ENCODE data around the gene KIF20A. TPM values are rescaled to one million over a fixed set of nuclear protein-coding genes. Genes with fewer than 3 reads are reported as not detected.
"Not testable (repeated sequence)": the region's sequence is repeated elsewhere in the genome, so short reads cannot be mapped to it uniquely, and the experiment has no call there.

The KIF20A gene
- total RNA-seq, 3 donors from 2014 or later = 0.29 to 2.1 TPM; not detected in 1

DNA sequence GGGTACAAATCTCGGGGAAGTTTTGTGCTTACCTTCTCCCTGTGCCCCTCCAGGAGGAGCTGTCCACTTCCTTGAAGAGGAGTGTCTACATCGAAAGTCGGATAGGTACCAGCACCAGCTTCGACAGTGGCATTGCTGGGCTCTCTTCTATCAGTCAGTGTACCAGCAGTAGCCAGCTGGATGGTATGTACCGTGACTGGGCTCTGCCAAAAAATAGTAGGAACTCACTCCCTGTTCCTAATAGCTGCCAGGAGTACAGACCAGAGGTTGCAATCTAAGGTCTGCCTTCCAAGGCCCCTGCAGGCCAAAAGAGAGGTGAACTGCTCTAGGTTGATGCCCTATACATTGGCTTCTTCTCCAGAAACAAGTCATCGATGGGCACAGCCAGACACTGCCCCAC lies 3.9 kb downstream of the KIF20A start:
- TF ChIP-seq POLR2AphosphoS5 (IDR thresholded peaks at IDR 0.05) (no peak), POLR2A (IDR thresholded peaks at IDR 0.05) (no peak)
- TF ChIP-seq, protein P1, sequence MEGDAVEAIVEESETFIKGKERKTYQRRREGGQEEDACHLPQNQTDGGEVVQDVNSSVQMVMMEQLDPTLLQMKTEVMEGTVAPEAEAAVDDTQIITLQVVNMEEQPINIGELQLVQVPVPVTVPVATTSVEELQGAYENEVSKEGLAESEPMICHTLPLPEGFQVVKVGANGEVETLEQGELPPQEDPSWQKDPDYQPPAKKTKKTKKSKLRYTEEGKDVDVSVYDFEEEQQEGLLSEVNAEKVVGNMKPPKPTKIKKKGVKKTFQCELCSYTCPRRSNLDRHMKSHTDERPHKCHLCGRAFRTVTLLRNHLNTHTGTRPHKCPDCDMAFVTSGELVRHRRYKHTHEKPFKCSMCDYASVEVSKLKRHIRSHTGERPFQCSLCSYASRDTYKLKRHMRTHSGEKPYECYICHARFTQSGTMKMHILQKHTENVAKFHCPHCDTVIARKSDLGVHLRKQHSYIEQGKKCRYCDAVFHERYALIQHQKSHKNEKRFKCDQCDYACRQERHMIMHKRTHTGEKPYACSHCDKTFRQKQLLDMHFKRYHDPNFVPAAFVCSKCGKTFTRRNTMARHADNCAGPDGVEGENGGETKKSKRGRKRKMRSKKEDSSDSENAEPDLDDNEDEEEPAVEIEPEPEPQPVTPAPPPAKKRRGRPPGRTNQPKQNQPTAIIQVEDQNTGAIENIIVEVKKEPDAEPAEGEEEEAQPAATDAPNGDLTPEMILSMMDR (IDR thresholded peaks at IDR 0.05) = no peak
- DNase-seq (ENCODE audit: low spot score in 2 of 2) = no peak
- no peaks in the 10 kb centered on the region for H3K9me3 ChIP-seq
- H3K4me3 ChIP-seq = no peak overlapping the region
- no peak overlapping the region for H3K27ac ChIP-seq
- H3K36me3 ChIP-seq = no peaks in the 10 kb centered on the region
- no peaks in the 10 kb centered on the region for H3K27me3 ChIP-seq
- intact Hi-C loops (cut with DNase I; ENCODE audit: low total_unique reads) = no loop called here
- H3K4me1 ChIP-seq = peaks cover 0 to 6% of the 10 kb centered on the region in 2 donors

DNA sequence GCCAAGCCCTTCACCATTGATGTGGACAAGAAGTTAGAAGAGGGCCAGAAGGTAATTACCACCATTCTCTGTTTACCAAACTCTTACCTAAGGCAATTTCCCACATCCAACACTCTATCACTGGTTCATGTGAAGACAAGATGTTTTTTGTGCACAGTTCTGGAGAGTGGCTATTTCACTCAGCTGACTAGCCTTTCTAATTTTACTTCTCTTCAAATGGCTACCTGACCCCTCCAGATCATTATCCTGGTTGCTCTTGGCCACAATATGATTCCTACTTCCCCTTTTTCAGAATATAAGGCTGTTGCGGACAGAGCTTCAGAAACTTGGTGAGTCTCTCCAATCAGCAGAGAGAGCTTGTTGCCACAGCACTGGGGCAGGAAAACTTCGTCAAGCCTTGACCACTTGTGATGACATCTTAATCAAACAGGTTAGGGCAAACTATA lies 7.1 kb downstream of the KIF20A start:
- DNase-seq (ENCODE audit: low spot score in 2 of 2) = no peak
- intact Hi-C loops (cut with DNase I; ENCODE audit: low total_unique reads) = no loop called here
- Histone ChIP-seq H3K9me3 (no peaks in the 10 kb centered on the region), H3K4me3 (no peak overlapping the region), H3K4me1 (no peaks in the 10 kb centered on the region), H3K36me3 (peaks cover 9% of the 10 kb centered on the region), H3K27me3 (no peaks in the 10 kb centered on the region), H3K27ac (no peak overlapping the region)
- TF ChIP-seq POLR2AphosphoS5 (IDR thresholded peaks at IDR 0.05) (no peak), POLR2A (IDR thresholded peaks at IDR 0.05) (no peak)
- TF ChIP-seq, protein P1 (IDR thresholded peaks at IDR 0.05) = no peak

DNA sequence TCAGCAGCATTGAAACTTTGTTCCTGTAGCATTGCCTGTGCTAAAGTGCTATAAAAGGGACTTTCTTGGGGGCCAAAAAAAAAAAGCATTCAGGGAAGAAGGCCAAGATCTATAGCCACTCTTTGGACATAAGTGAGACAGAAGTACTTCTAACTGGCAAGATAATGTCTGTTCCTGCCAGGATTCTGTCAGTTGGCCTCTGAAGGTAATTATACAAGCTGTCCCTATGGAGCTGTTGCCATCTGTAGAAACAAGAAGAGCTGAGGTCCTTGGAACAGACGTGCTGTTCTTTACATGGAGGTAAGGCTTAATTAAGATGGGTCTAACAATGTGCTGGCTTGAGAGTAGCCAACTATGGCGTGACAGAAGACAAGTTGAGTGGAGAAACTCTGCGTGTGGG lies 9.7 kb downstream of the KIF20A start:
- DNase-seq (ENCODE audit: low spot score in 2 of 2) = no peak
- H3K9me3 ChIP-seq = no peaks in the 10 kb centered on the region
- H3K4me1 ChIP-seq = no peaks in the 10 kb centered on the region
- intact Hi-C loops (cut with DNase I; ENCODE audit: low total_unique reads) = no loop called here
- H3K27me3 ChIP-seq = no peaks in the 10 kb centered on the region
- no peak for TF ChIP-seq POLR2A (IDR thresholded peaks at IDR 0.05)
- TF ChIP-seq, protein P1 (IDR thresholded peaks at IDR 0.05) = no peak
- no peak for TF ChIP-seq POLR2AphosphoS5 (IDR thresholded peaks at IDR 0.05)
- H3K4me3 ChIP-seq = no peak overlapping the region
- H3K27ac ChIP-seq = no peak overlapping the region
- H3K36me3 ChIP-seq = peaks cover 16% of the 10 kb centered on the region

DNA sequence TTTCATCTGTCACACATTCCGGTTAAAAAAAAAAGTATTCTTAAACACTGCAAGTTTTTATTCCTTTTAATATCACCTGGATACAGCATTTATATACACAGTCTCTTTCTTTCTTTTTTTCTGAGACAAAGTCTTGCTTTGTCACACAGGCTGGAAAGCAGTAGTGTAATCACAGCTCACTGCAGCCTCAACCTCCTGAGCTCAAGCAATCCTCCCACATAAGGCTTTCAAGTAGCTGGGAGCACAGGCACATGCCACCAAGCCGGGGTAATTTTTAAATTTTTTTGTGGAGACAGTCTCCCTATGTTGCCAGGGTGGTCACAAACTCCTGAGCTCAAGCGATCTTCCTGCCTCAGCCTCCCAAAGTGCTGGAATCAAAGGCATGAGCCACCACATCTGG lies 13.9 kb downstream of the KIF20A start:
- no peaks in the 10 kb centered on the region for H3K27me3 ChIP-seq
- H3K36me3 ChIP-seq = peaks cover 16% of the 10 kb centered on the region
- H3K27ac ChIP-seq = no peak overlapping the region
- DNase-seq (ENCODE audit: low spot score in 2 of 2) = no peak
- intact Hi-C loops (cut with DNase I; ENCODE audit: low total_unique reads) = no loop called here
- H3K9me3 ChIP-seq = no peaks in the 10 kb centered on the region
- H3K4me3 ChIP-seq = no peak overlapping the region
- H3K4me1 ChIP-seq = no peaks in the 10 kb centered on the region
- no peak for TF ChIP-seq POLR2AphosphoS5 (IDR thresholded peaks at IDR 0.05)
- no peak for TF ChIP-seq POLR2A (IDR thresholded peaks at IDR 0.05)
- TF ChIP-seq, protein P1 (IDR thresholded peaks at IDR 0.05) = no peak

DNA sequence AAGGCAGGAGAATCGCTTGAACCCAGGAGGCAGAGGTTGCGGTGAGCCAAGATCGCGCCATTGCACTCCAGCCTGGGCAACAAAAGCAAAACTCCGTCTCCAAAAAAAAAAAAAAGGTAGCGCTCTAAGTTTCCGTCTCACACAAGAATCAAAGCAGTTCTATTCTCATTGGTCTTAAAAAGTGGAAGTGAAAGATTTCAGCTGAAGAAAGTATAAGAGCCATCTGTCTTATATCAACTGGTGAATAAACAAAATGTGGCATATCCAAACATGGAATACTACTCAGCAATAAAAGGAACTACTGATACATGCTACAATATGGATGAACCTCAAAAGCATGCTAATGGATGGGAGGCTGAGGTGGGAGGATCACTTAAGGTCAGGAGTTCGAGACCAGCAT lies 14.9 kb downstream of the KIF20A start:
- H3K27ac ChIP-seq; H3K9me3 ChIP-seq; H3K27me3 ChIP-seq; DNase-seq (ENCODE audit: low spot score in 2 of 2); H3K4me3 ChIP-seq; H3K4me1 ChIP-seq; H3K36me3 ChIP-seq; intact Hi-C loops (cut with DNase I; ENCODE audit: low total_unique reads): not testable (repeated sequence)

DNA sequence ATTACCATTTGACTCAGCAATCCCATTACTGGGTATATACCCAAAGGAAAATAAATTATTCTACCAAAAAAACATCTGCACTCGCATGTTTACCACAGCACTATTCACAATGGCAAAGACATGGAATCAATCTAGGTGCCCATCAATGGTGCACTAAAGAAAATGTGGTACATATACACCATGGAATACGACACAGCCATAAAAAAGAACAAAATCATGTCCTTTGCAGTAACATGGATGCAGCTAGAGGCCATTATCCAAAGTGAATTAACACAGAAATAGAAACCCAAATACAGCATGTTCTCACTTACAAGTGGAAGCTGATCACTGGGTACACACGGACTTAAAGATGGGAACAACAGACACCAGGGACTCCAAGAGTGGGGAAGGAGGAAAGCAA lies 32.1 kb downstream of the KIF20A start:
- intact Hi-C loops (cut with DNase I; ENCODE audit: low total_unique reads) = no loop called here
- H3K27ac ChIP-seq = no peak overlapping the region
- no peaks in the 10 kb centered on the region for H3K9me3 ChIP-seq

More for the DNA sequence above, 32.1 kb downstream of the KIF20A start:
- peaks cover 0 to 6% of the 10 kb centered on the region in 2 donors for H3K4me1 ChIP-seq
- no peaks in the 10 kb centered on the region for H3K27me3 ChIP-seq
- H3K36me3 ChIP-seq = peaks cover 4% of the 10 kb centered on the region
- no peak for TF ChIP-seq POLR2A (IDR thresholded peaks at IDR 0.05)
- no peak for TF ChIP-seq POLR2AphosphoS5 (IDR thresholded peaks at IDR 0.05)
- TF ChIP-seq, protein P1 (IDR thresholded peaks at IDR 0.05) = no peak
- H3K4me3 ChIP-seq = no peak overlapping the region
- no peak for DNase-seq (ENCODE audit: low spot score in 2 of 2)
